DMS 273 (cell line): ENCODE measurements around the gene FCN3.

Experiments
- DNase-seq: peaks from one replicate; lab custom pipeline; 2025; ENCODE audit not compliant: unreplicated experiment; lab: John Stamatoyannopoulos, UW

Gene FCN3

GRCh38 chr1:27381969-27382762, 7.5 kb upstream of the FCN3 start:
- no peak for DNase-seq

- no peak for DNase-seq
Observed at GRCh38 chr1:27380766-27381733, 6.4 kb upstream of the FCN3 start.

- DNase-seq, result no peak
Observed at GRCh38 chr1:27380224-27380623, 5.6 kb upstream of the FCN3 start.

GRCh38 chr1:27379564-27380122, 5.0 kb upstream of the FCN3 start:
- DNase-seq, result no peak

- DNase-seq, result no peak
Observed at GRCh38 chr1:27377760-27378495, 3.3 kb upstream of the FCN3 start.

GRCh38 chr1:27372808-27373690, 1.6 kb downstream of the FCN3 start:
- DNase-seq, result peak; percentile 42

- no peak for DNase-seq
Observed at GRCh38 chr1:27372022-27372807, 2.4 kb downstream of the FCN3 start.

GRCh38 chr1:27368869-27369582, 5.6 kb downstream of the FCN3 start:
- peak; percentile 54 for DNase-seq

- DNase-seq, result no peak
Observed at GRCh38 chr1:27367160-27367650, 7.4 kb downstream of the FCN3 start.

- DNase-seq, result peak; percentile 94
Observed at GRCh38 chr1:27366411-27367159, 8.0 kb downstream of the FCN3 start, which contains the start of gene MAP3K6. TSS of gene MAP3K6 (minus strand) at chr1:27366961. CDS start at chr1:27366597, 364 bp downstream.

- peak; percentile 91 for DNase-seq
Observed at GRCh38 chr1:27366113-27366410, 8.6 kb downstream of the FCN3 start.

GRCh38 chr1:27365372-27366112, 9.1 kb downstream of the FCN3 start:
- DNase-seq, result peak; percentile 94

- no peak for DNase-seq
Observed at GRCh38 chr1:27364696-27365371, 9.8 kb downstream of the FCN3 start.

- DNase-seq, result no peak
Observed at GRCh38 chr1:27363766-27364695, 10.6 kb downstream of the FCN3 start.

GRCh38 chr1:27361553-27361952, 13.1 kb downstream of the FCN3 start:
- DNase-seq, result no peak
